ENCODE measurements around the gene GADD45B.
"Not testable (repeated sequence)": the region's sequence is repeated elsewhere in the genome, so short reads cannot be mapped to it uniquely, and the experiment has no call there.

The GADD45B gene

GRCh38 chr19:2469915-2470200, 6.1 kb upstream of the GADD45B start:
- DNase-seq, result not testable (repeated sequence)

- DNase-seq, result no peak
Observed at GRCh38 chr19:2474232-2475017, 1.5 kb upstream of the GADD45B start.

- DNase-seq, result no peak
Observed at GRCh38 chr19:2475018-2475701, 767 bp upstream of the GADD45B start.

GRCh38 chr19:2476451-2477140, 669 bp downstream of the GADD45B start:
- DNase-seq, result no peak

- DNase-seq, result no peak
Observed at GRCh38 chr19:2477141-2477710, 1.3 kb downstream of the GADD45B start.

GRCh38 chr19:2477732-2478191, 1.8 kb downstream of the GADD45B start:
- DNase-seq, result no peak

GRCh38 chr19:2478278-2478755, 2.4 kb downstream of the GADD45B start:
- DNase-seq, result no peak

- DNase-seq, result no peak
Observed at GRCh38 chr19:2478756-2479555, 3.0 kb downstream of the GADD45B start.

GRCh38 chr19:2479556-2480194, 3.7 kb downstream of the GADD45B start:
- DNase-seq, result no peak

GRCh38 chr19:2481466-2481865, 5.5 kb downstream of the GADD45B start:
- no peak for DNase-seq

GRCh38 chr19:2482354-2483038, 6.6 kb downstream of the GADD45B start:
- DNase-seq, result no peak

- no peak for DNase-seq
Observed at GRCh38 chr19:2483084-2483483, 7.2 kb downstream of the GADD45B start.

GRCh38 chr19:2483484-2484151, 7.7 kb downstream of the GADD45B start:
- no peak for DNase-seq

GRCh38 chr19:2484178-2484937, 8.4 kb downstream of the GADD45B start:
- no peak for DNase-seq

GRCh38 chr19:2485428-2485827, 9.5 kb downstream of the GADD45B start:
- DNase-seq, result no peak

GRCh38 chr19:2487090-2487489, 11.2 kb downstream of the GADD45B start:
- no peak for DNase-seq

GRCh38 chr19:2487842-2488241, 11.9 kb downstream of the GADD45B start:
- DNase-seq, result no peak

GRCh38 chr19:2488405-2488941, 12.5 kb downstream of the GADD45B start:
- DNase-seq, result no peak

GRCh38 chr19:2488942-2489731, 13.2 kb downstream of the GADD45B start:
- DNase-seq, result no peak

Data from NCI-H1436 treated with DMSO at 0.1 percent for 48 hours (cell line).